Measurements from ENCODE around the gene HOXC12.

HOXC12 gene

GRCh38 chr12:53998110-53998899, 43.6 kb downstream of the HOXC12 start:
- DNase-seq, result no peak

GRCh38 chr12:53998900-53999236, 44.2 kb downstream of the HOXC12 start:
- DNase-seq, result no peak

DNA sequence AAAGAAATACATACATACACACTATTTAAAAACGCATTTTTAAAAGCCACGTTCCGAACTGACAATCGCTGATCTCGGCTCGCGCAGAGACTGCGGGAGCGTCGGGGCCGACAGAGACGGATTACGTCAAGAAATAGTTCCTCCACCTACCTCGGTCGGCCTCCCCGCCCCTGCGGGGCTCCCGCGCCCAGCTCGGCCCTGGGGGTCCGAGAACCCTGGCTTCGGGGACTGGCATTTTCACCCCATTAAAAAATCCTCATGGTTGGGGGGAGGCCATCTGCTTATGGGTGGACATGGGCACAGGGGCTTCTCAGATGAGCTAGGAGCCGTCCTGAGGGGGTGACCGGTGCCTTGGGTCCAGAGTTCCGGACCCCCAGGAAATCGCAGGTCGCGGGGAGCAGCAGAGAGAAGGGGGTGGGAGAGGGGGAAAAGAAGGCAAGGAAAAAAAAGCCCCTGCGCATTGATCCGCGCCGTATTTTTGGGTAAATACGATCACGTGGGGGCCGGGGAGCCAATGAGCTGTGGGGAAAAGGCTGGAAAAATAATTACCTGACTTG, 44.9 kb downstream of the HOXC12 start:
- peak; percentile 78 for DNase-seq

DNA sequence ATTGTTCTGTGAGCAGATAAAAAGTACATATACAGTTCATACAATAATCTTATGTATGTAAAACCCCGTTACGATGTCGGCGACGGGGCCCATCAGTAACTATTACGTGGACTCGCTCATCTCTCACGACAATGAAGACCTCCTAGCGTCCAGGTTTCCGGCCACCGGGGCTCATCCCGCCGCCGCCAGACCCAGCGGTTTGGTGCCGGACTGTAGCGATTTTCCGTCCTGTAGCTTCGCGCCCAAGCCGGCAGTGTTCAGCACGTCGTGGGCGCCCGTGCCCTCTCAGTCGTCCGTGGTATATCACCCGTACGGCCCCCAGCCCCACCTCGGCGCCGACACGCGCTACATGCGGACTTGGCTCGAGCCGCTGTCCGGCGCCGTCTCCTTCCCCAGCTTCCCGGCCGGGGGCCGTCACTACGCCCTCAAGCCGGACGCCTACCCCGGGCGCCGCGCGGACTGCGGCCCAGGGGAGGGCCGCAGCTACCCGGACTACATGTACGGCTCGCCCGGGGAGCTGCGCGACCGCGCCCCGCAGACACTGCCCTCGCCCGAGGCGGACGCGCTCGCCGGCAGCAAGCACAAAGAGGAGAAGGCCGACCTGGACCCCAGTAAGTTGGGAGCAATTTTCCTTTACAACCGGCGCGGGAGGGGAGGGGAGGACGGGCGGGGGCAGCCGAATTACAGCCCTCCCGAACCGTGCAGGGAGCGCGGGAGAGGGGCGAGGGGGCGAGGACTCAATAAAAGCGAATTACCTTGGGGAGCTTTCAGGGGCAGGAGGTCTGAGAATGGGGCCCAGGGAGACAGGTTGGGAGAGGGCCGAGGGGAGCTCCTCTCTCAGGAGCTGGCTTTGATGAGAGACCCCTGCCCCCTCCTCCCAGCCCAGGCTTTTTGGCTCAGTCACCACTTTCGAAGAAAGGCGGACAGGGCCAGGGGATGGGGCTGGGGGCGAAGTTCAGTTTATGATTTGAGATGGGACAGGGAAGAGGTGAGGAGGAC, 45.7 kb downstream of the HOXC12 start, which contains the start of gene HOXC9:
TSS of gene HOXC9 (plus strand) at position 46 of the 999 bp plus-strand sequence. CDS start at position 74, 28 bp downstream.
- DNase-seq, result peak; percentile 78

- DNase-seq, result no peak
Measured at GRCh38 chr12:54001283-54002187, 46.8 kb downstream of the HOXC12 start.

- no peak for DNase-seq
Measured at GRCh38 chr12:54002278-54002914, 47.7 kb downstream of the HOXC12 start.

- DNase-seq, result no peak
Measured at GRCh38 chr12:54002915-54003389, 48.2 kb downstream of the HOXC12 start.

- DNase-seq, result no peak
Measured at GRCh38 chr12:54003625-54004024, 48.9 kb downstream of the HOXC12 start.

DNA sequence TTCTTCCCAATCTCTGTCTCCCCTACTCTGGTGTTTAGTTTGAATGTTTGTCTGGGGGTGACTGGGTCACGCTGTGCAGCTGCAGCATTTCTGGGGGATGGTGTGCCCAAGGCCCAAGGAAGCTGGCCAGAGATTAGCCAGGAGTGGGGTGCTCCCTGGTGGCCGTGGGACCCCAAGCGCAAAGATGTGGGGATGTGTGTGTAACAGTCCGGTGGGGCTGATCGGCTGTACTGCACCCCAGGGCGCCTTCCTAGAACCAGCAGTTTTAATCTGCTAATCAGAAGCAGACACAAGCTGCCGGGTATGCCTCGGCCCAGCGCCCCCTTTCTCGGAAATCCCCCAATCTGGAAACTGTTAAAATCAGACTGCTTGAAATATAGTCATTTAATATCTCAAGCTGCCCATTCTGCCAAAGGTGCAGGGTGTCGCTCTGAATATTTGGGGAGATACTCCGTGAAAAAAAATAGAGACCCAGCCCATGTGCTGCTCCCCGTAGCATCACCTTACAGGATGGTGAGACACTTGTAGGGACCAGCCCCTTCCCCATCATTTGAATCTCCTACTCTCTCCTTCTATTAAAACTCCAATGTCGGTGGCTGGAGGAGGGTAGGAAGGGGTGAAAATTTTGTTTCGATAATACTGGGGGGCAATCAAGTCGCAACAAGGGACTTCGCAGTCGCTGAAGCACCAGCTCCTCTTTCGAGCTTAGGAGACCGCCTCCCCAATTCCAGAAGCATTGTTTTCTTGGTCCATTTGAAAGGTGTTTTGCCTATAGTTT, 49.5 kb downstream of the HOXC12 start:
- no peak for DNase-seq

DNA sequence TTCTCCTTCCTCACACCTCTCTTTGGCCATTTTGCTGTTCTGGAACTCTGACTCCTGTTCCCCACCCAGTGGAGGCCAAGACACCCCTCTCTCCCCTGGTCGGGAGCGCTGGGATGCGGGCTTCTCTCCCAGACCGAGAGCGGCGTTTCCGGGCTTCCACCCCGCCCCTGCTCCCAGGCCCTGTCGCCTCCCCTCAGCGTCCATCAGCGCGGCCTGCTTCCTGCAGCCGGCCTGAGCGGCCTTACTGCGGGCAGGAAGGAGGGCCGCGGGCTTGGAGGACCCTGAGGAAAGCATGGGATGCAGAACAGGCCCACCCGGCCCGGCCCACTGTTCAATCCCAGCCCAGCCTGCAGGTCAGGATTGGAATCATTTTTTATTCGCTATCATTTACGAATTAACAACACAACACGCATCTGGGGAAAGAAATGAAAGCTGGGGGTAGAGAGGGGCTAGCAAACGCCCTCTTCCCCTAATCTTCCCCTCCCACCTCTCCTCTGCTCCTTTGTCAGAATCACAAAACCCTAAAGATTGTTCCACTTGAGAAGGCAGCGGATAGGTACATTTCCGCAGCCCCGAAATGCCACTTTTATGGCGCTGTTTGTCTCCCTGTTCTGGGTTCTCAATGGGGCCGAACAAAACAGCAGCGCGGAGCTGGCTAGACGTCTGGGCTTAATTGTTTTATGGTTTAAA, 50.3 kb downstream of the HOXC12 start:
- peak; percentile 87 for DNase-seq

DNA sequence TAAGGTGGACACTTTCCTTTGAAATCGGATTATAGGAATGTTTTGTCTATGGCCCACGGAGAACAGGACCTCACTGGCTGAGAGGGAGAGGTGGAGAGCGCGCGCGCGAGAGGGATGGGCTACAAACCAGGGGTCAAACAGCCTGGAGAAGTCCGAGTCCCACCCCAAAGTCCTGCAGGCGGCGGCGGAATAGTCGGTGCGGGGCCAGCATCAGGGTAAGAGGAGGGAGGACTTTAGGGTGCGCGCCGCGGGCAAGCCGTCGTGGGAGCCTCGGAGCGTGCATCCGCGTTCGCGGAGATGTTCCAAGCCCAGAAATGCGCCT, 50.8 kb downstream of the HOXC12 start:
- DNase-seq, result no peak

GRCh38 chr12:54005853-54006558, 51.3 kb downstream of the HOXC12 start:
- DNase-seq, result peak; percentile 95

- no peak for DNase-seq
Measured at GRCh38 chr12:54006559-54007220, 52.0 kb downstream of the HOXC12 start.

- no peak for DNase-seq
Measured at GRCh38 chr12:54007538-54008259, 53.0 kb downstream of the HOXC12 start.

- DNase-seq, result no peak
Measured at GRCh38 chr12:54008260-54008552, 53.5 kb downstream of the HOXC12 start.

Data from islet precursor cell (in vitro differentiated cells).